Stimulated activated naive CD8-positive, alpha-beta T cell treated with anti-CD3 and anti-CD28 coated beads, Interleukin-15, amount 100 ng/mL, for 72 hours (primary cell): ENCODE results near the gene PDE4A.

Experiments used
- ATAC-seq: fragments of 150-1000 bp; cut with Tn5 transposase; 2 replicates; pipeline ENCODE4 v1.10.0; 2021; ENCODE audit warnings: mild to moderate bottlenecking, moderate library complexity
- DNase-seq, 2 donors: peaks; one replicate each; pipeline ENCODE4 v3.0.0; 2021 to 2022
- H3K27ac Mint-ChIP-seq, 2 donors: one replicate each; pipeline ENCODE4 v1.8.0; 2022; ENCODE audit warnings: mild to moderate bottlenecking in 2 of 2, mixed read lengths in 2 of 2, moderate library complexity in 2 of 2
- H3K27me3 Mint-ChIP-seq: one replicate; pipeline ENCODE4 v1.8.0; 2022; ENCODE audit warnings: mixed read lengths
- H3K4me1 Mint-ChIP-seq: one replicate; pipeline ENCODE4 v1.8.0; 2022; ENCODE audit warnings: mild to moderate bottlenecking, mixed read lengths
- H3K4me3 Mint-ChIP-seq, 2 donors: one replicate each; pipeline ENCODE4 v1.8.0; 2022; ENCODE audit warnings: mild to moderate bottlenecking in 2 of 2, mixed read lengths in 2 of 2, moderate library complexity in 1 of 2
- H3K9me3 Mint-ChIP-seq, 2 donors: one replicate each; pipeline ENCODE4 v1.8.0; 2022; ENCODE audit warnings: mixed read lengths in 2 of 2

PDE4A gene

GRCh38 chr19:10518444-10519361 is 98.4 kb downstream of the PDE4A start:
- Mint-ChIP-seq H3K4me1 (peaks cover 42% of the 10 kb centered on the region), H3K4me3 (peak overlapping the region; percentile 65 to 75), H3K27me3 (peaks cover 62% of the 10 kb centered on the region), H3K27ac (peak overlapping the region in 1 of 2 donors; percentile 9), H3K9me3 (no peaks in the 10 kb centered on the region)
- ATAC-seq (peak; percentile 22), DNase-seq (no peak)
